Spleen (tissue), 11 donors: Measurements from ENCODE around the gene CD55. TPM values are rescaled to one million over a fixed set of nuclear protein-coding genes. Genes with fewer than 3 reads are reported as not detected.

Experiments
- DNase-seq: peaks from one replicate; pipeline ENCODE4 v3.0.0-alpha.2; 2020
- H3K27ac ChIP-seq, 8 donors: fragments of 200-600 bp; sonication (generic) in 7 of 8; 1 replicate in 4 of 8; 2 replicates in 4 of 8; pipeline versions ENCODE4 v1.5.0 to v1.8.0; 2016 to 2021; ENCODE audit warnings: inconsistent platforms in 4 of 8, mild to moderate bottlenecking in 4 of 8, moderate library complexity in 1 of 8
- H3K27me3 ChIP-seq, 7 donors: fragments of 200-600 bp; sonication (generic) in 6 of 7; replicated peaks in 1 of 7; 1 replicate in 4 of 7; 2 replicates in 3 of 7; pipeline versions ENCODE4 v1.5.0 to v1.8.0; 2016 to 2021; ENCODE audit warnings: inconsistent platforms in 3 of 7, mild to moderate bottlenecking in 1 of 7
- H3K36me3 ChIP-seq, 6 donors: fragments of 200-600 bp; sonication (generic) in 5 of 6; 1 replicate in 4 of 6; 2 replicates in 2 of 6; pipeline versions ENCODE4 v1.5.0 to v1.8.0; 2016 to 2021; ENCODE audit warnings: inconsistent platforms in 2 of 6
- H3K4me1 ChIP-seq, 6 donors: fragments of 200-600 bp; sonication (generic) in 5 of 6; 1 replicate in 3 of 6; 2 replicates in 3 of 6; pipeline versions ENCODE4 v1.5.0 to v1.8.0; 2016 to 2021; ENCODE audit warnings: inconsistent platforms in 3 of 6
- H3K4me3 ChIP-seq, 8 donors: fragments of 200-600 bp; sonication (generic) in 7 of 8; 1 replicate in 4 of 8; 2 replicates in 4 of 8; pipeline versions ENCODE4 v1.5.0 to v1.8.0; 2016 to 2021; ENCODE audit warnings: inconsistent platforms in 4 of 8, mild to moderate bottlenecking in 4 of 8, moderate library complexity in 2 of 8
- H3K9me3 ChIP-seq, 8 donors: fragments of 200-600 bp; sonication (generic) in 7 of 8; 1 replicate in 4 of 8; 2 replicates in 4 of 8; pipeline versions ENCODE4 v1.5.0 to v1.8.0; 2016 to 2021; ENCODE audit warnings: inconsistent platforms in 4 of 8
- CTCF ChIP-seq, 11 experiments: fragments of 200-600 bp in 7 of 11; fragments of 450-650 bp in 4 of 11; sonication (generic) in 4 of 11; IDR thresholded peaks in 8 of 11; conservative IDR thresholded peaks in 3 of 11; 1 replicate in 7 of 11; 2 replicates in 4 of 11; pipeline versions ENCODE4 v1.4.0 to v1.8.0; 2016 to 2021; ENCODE audit warnings: antibody characterized with exemption in 11 of 11, inconsistent platforms in 4 of 11, mild to moderate bottlenecking in 1 of 11
- POLR2A ChIP-seq, 3 donors: fragments of 450-650 bp; IDR thresholded peaks; one replicate each; pipeline ENCODE4 v1.5.1; 2017; ENCODE audit warnings: antibody characterized with exemption in 3 of 3, mild to moderate bottlenecking in 1 of 3
- POLR2AphosphoS5 ChIP-seq, 3 donors: sonication (generic); formaldehyde crosslinking; IDR thresholded peaks; one replicate each; pipeline ENCODE4 v1.5.1; 2017; ENCODE audit warnings: antibody characterized with exemption in 3 of 3
- WGBS, 5 donors: extraction: QIAGEN DNeasy Blood & Tissue Kit in 3 of 5; methylation state at CpG; one replicate each; pipeline versions ENCODE4 v1.1.5 to v1.1.7; 2013 to 2018; 5-methylcytosine and 5-hydroxymethylcytosine counted together
- intact Hi-C: fragments of 100-400 bp; cut with DNase I; formaldehyde crosslinking; loops from one replicate; pipeline ENCODE4 v1.15.0; 2023; ENCODE audit warnings: low total_unique reads
- polyA plus RNA-seq, 3 donors: library from polyadenylated mRNA; stranded (reverse); fragments of 200-250 nt; gene quantifications; one replicate each; pipeline ENCODE4 v1.2.1, GENCODE V29; 2013
- total RNA-seq, 7 donors: library from RNA; depleted of rRNA in 3 of 7; stranded (reverse); fragments of >200 nt in 3 of 7; fragmentation: NEBNext Ultra II Directional in 4 of 7; extraction: Animal tissue kit (Norgen Biotek cat#: 25700) in 4 of 7; gene quantifications; one replicate each; pipeline versions ENCODE4 v1.1.0 to v1.2.1, GENCODE V29; 2016 to 2021
- donor health status: healthy with polysubstance abuse.
- donor health status: DM: no; HTN: no; CAD: no; lungs with moderate emphysema.
- donor health status: DM: no; HTN: no; CAD: no.
- donor health status: Bipolar disorder and iron deficiency.
- donor health status: healthy.
- donor health status: DM: no; HTN: no; CAD: no.
- donor health status: DM: yes; HTN: yes; CAD: no.

Gene CD55
- total and polyA plus RNA-seq, 10 donors: 28.5 to 229 (median 104) TPM

DNA sequence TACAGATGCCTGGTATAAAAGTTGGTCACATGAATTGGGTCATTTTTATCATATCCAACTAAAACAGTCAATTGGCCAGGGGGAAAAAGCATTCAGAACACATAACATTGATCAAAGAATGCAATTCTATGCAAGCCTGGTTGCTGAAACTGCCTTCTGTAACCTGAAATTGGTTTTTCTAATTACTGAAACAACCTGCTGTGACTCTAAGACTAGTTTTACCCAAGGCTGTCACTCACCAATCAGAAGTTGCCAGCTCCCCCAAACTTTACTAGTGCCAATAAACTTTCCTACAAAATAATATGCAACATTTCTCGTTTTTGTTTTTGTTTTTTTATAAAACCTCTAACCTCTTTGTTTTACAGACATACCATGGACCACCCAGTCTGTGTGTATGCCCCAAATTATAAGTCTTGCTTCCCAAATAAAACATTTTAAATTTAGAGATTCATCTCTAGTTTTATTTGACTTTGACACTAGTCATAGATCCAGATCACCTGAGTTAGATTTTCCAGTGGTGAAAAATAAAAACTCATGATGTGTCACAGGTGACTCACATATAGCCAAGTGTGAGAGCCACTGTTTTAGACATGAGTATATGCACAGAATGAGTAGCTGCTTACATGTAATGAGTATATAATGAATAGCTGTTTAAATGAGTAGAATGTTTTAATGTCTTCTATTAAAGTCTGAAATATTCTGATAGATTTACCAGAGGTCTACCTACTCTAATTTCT, 68.4 kb downstream of the CD55 start:
- Histone ChIP-seq H3K9me3 (peaks cover 0 to 15% (median 6%) of the 10 kb centered on the region in 8 donors), H3K36me3 (no peaks in the 10 kb centered on the region), H3K4me1 (no peaks in the 10 kb centered on the region), H3K27me3 (no peaks in the 10 kb centered on the region), H3K27ac (no peak overlapping the region), H3K4me3 (no peak overlapping the region)
- TF ChIP-seq POLR2A (IDR thresholded peaks at IDR 0.05) (no peak), CTCF (IDR thresholded peaks at IDR 0.05 in 8 of 11, conservative IDR thresholded peaks at IDR 0.05 in 3 of 11) (no peak), POLR2AphosphoS5 (IDR thresholded peaks at IDR 0.05) (no peak)
- 54 to 78% (median 64%) methylated on average over 1 of the region's 1 CpG for WGBS, 5 donors
- intact Hi-C loops: no loop called here
- no peak for DNase-seq

DNA sequence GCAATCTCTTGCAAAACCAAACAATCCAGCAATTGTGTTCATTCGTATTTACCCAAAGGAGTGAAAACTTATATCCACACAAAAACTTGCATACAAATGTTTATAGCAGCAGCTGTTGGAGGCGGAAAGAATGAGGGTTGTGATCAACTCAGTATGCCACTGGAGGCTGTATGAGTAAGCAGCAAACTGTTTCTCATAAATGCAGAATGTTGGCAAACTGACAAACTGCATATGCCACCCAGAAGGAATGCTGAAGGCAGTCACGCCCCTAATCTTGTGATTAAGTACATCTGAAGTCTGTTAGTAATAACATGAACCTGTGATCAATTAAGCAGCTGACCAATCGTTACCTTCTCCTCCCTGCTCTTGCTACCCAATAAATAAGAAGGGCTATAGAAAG, 72.1 kb downstream of the CD55 start:
- no peaks in the 10 kb centered on the region for H3K9me3 ChIP-seq
- no peaks in the 10 kb centered on the region for H3K4me1 ChIP-seq
- H3K27ac ChIP-seq: no peak overlapping the region
- no peaks in the 10 kb centered on the region for H3K36me3 ChIP-seq
- intact Hi-C loops: no loop called here
- TF ChIP-seq POLR2A (IDR thresholded peaks at IDR 0.05) (no peak), CTCF (IDR thresholded peaks at IDR 0.05 in 8 of 11, conservative IDR thresholded peaks at IDR 0.05 in 3 of 11) (no peak), POLR2AphosphoS5 (IDR thresholded peaks at IDR 0.05) (no peak)
- no peak overlapping the region for H3K4me3 ChIP-seq
- WGBS, 5 donors: 74 to 90% (median 88%) methylated on average over 4 of the region's 4 CpGs
- DNase-seq: no peak
- H3K27me3 ChIP-seq: no peaks in the 10 kb centered on the region

DNA sequence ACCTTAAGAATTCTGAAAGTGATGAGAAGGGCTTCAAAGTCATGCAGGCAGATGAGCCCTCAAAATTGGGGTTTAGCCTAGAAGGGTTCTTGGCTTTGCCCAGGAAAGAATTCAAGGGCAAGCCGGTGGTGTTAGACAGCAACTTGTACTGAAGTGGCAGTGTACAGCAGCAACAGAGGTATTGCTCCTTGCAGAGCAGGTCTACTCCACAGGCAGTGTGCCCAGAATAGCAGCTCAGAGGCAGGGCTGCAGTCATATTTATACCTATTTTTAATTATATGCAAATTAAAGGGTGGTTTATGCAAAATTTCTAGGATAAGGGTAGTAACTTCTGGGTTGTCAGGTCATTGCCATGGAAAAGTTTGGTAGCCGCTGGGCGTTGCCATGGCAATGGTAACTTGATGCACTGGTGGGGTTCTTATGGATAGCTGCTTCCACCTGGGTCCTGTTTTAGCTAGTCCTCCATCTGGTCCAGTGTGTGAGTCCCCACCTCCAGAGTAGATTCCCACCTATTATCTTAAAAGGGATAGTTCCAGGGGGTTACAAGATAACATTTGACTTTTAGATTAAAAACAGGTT, 74.8 kb downstream of the CD55 start:
- 65 to 96% (median 74%) methylated on average over 3 of the region's 3 CpGs for WGBS, 5 donors
- H3K27ac ChIP-seq: no peak overlapping the region
- no peak for TF ChIP-seq CTCF (IDR thresholded peaks at IDR 0.05 in 8 of 11, conservative IDR thresholded peaks at IDR 0.05 in 3 of 11)
- no peak for TF ChIP-seq POLR2A (IDR thresholded peaks at IDR 0.05)
- no peak for TF ChIP-seq POLR2AphosphoS5 (IDR thresholded peaks at IDR 0.05)
- H3K4me1 ChIP-seq: no peaks in the 10 kb centered on the region
- no peak overlapping the region for H3K4me3 ChIP-seq
- no peaks in the 10 kb centered on the region for H3K27me3 ChIP-seq
- no peaks in the 10 kb centered on the region for H3K36me3 ChIP-seq
- intact Hi-C loops: no loop called here
- no peak for DNase-seq
- peaks cover 0 to 4% (median 0%) of the 10 kb centered on the region in 8 donors for H3K9me3 ChIP-seq

DNA sequence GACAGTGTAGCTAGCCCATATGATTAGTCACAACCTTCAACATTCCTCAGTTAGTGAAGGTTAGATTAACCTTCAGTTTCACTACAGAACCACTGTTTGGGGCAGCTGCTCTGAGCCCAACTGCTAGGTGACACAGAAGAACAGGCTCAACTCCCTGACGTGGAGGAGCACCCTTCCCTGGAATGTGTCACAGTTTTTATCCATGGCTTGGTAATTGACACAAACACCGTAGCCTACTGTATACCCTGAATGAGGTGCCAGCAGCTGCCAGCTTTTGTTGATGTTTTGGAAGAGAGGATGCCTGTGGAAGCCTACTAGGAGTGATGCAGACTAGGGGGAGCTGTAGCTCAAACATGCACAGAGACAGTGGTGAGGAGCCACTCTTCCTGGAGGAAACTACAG, 76.0 kb downstream of the CD55 start:
- Histone ChIP-seq H3K36me3 (no peaks in the 10 kb centered on the region), H3K27ac (no peak overlapping the region), H3K4me1 (no peaks in the 10 kb centered on the region), H3K4me3 (no peak overlapping the region), H3K9me3 (peaks cover 0 to 4% (median 0%) of the 10 kb centered on the region in 8 donors), H3K27me3 (no peaks in the 10 kb centered on the region)
- DNase-seq: no peak
- no peak for TF ChIP-seq POLR2AphosphoS5 (IDR thresholded peaks at IDR 0.05)
- no peak for TF ChIP-seq POLR2A (IDR thresholded peaks at IDR 0.05)
- TF ChIP-seq CTCF (IDR thresholded peaks at IDR 0.05 in 8 of 11, conservative IDR thresholded peaks at IDR 0.05 in 3 of 11): no peak
- 79 to 89% (median 82%) methylated on average over 2 of the region's 2 CpGs for WGBS, 5 donors
- intact Hi-C loops: no loop called here
